ENCODE data around the gene APBA2.
"Not testable (repeated sequence)": the region's sequence is repeated elsewhere in the genome, so short reads cannot be mapped to it uniquely, and the experiment has no call there.

Gene APBA2

GRCh38 chr15:29016518-29016917, 130.7 kb downstream of the APBA2 start:
- no peak for DNase-seq

GRCh38 chr15:29018120-29018805, 132.5 kb downstream of the APBA2 start:
- DNase-seq: no peak

- no peak for DNase-seq
Observed at GRCh38 chr15:29018995-29019976, 133.5 kb downstream of the APBA2 start.

GRCh38 chr15:29021857-29022256, 136.1 kb downstream of the APBA2 start:
- DNase-seq: no peak

- DNase-seq: no peak
Observed at GRCh38 chr15:29024662-29025061, 138.9 kb downstream of the APBA2 start.

GRCh38 chr15:29025411-29025810, 139.6 kb downstream of the APBA2 start:
- not testable (repeated sequence) for DNase-seq

- not testable (repeated sequence) for DNase-seq
Observed at GRCh38 chr15:29028158-29028557, 142.4 kb downstream of the APBA2 start.

GRCh38 chr15:29029651-29030195, 143.9 kb downstream of the APBA2 start:
- DNase-seq: no peak

- no peak for DNase-seq
Observed at GRCh38 chr15:29031502-29032228, 145.9 kb downstream of the APBA2 start.

GRCh38 chr15:29032229-29032625, 146.5 kb downstream of the APBA2 start:
- DNase-seq: no peak

GRCh38 chr15:29032751-29033150, 147.0 kb downstream of the APBA2 start:
- no peak for DNase-seq

GRCh38 chr15:29034151-29034550, 148.4 kb downstream of the APBA2 start:
- DNase-seq: no peak

GRCh38 chr15:29034593-29035335, 149.0 kb downstream of the APBA2 start:
- no peak for DNase-seq

- DNase-seq: no peak
Observed at GRCh38 chr15:29035336-29036285, 149.8 kb downstream of the APBA2 start.

- DNase-seq: no peak
Observed at GRCh38 chr15:29037997-29038705, 152.4 kb downstream of the APBA2 start.

- DNase-seq: no peak
Observed at GRCh38 chr15:29039466-29040369, 153.9 kb downstream of the APBA2 start.

- no peak for DNase-seq
Observed at GRCh38 chr15:29040370-29040751, 154.6 kb downstream of the APBA2 start.

GRCh38 chr15:29043736-29044502, 158.1 kb downstream of the APBA2 start:
- DNase-seq: no peak
